Stimulated activated CD8-positive, alpha-beta memory T cell treated with anti-CD3 and anti-CD28 coated beads, Interleukin-12 subunit alpha, Interleukin-12 subunit beta, amount 100 ng/mL, for 24 hours (primary cell): ENCODE measurements around the gene RBFOX2.

ENCODE experiments used
- DNase-seq: peaks from one replicate; pipeline ENCODE4 v3.0.0-alpha.2; 2020; ENCODE audit errors: extremely low read depth

The RBFOX2 gene

GRCh38 chr22:35736166-35736565 is 292.5 kb downstream of the RBFOX2 start:
- no peak for DNase-seq

- DNase-seq, result no peak
Measured at GRCh38 chr22:35735542-35735941, 293.1 kb downstream of the RBFOX2 start.

GRCh38 chr22:35734517-35734827 is 294.2 kb downstream of the RBFOX2 start:
- DNase-seq, result no peak

GRCh38 chr22:35733791-35734516 is 294.7 kb downstream of the RBFOX2 start:
- no peak for DNase-seq

GRCh38 chr22:35733036-35733435 is 295.6 kb downstream of the RBFOX2 start:
- no peak for DNase-seq

GRCh38 chr22:35732116-35732515 is 296.5 kb downstream of the RBFOX2 start:
- no peak for DNase-seq

- no peak for DNase-seq
Measured at GRCh38 chr22:35731321-35731720, 297.3 kb downstream of the RBFOX2 start.

GRCh38 chr22:35729309-35729698 is 299.3 kb downstream of the RBFOX2 start:
- no peak for DNase-seq

- DNase-seq, result no peak
Measured at GRCh38 chr22:35728639-35729308, 299.9 kb downstream of the RBFOX2 start.

GRCh38 chr22:35727436-35727835 is 301.2 kb downstream of the RBFOX2 start:
- no peak for DNase-seq

GRCh38 chr22:35726933-35727332 is 301.7 kb downstream of the RBFOX2 start:
- no peak for DNase-seq

- no peak for DNase-seq
Measured at GRCh38 chr22:35726398-35726797, 302.2 kb downstream of the RBFOX2 start.

- no peak for DNase-seq
Measured at GRCh38 chr22:35725521-35725920, 303.1 kb downstream of the RBFOX2 start.

- DNase-seq, result no peak
Measured at GRCh38 chr22:35721960-35722359, 306.7 kb downstream of the RBFOX2 start.

GRCh38 chr22:35719212-35719875 is 309.3 kb downstream of the RBFOX2 start:
- no peak for DNase-seq

- DNase-seq, result no peak
Measured at GRCh38 chr22:35717572-35717971, 311.1 kb downstream of the RBFOX2 start, which contains the start of gene APOL5. TSS of gene APOL5 (plus strand) at chr22:35717872. CDS start at chr22:35717872, 0 bp downstream.

- DNase-seq, result no peak
Measured at GRCh38 chr22:35712672-35713071, 316.0 kb downstream of the RBFOX2 start.

- no peak for DNase-seq
Measured at GRCh38 chr22:35711336-35711735, 317.3 kb downstream of the RBFOX2 start.

GRCh38 chr22:35708917-35709316 is 319.7 kb downstream of the RBFOX2 start:
- DNase-seq, result no peak

- no peak for DNase-seq
Measured at GRCh38 chr22:35708453-35708852, 320.2 kb downstream of the RBFOX2 start.

GRCh38 chr22:35705141-35705540 is 323.5 kb downstream of the RBFOX2 start:
- no peak for DNase-seq

- DNase-seq, result no peak
Measured at GRCh38 chr22:35703861-35704584, 324.6 kb downstream of the RBFOX2 start.
